H1 (cell line): ENCODE measurements around the gene PTPN9.

Experiments
- CBX8 ChIP-seq: fragments of 300-800, 300-1000 bp; sonication (generic); IDR thresholded peaks from 2 replicates; pipeline ENCODE4 v1.7.1; 2016; ENCODE audit warnings: low read depth, low read length, borderline replicate concordance
- CTCF ChIP-seq, 3 experiments: IDR thresholded peaks; 1 replicate in 2 of 3; 2 replicates in 1 of 3; pipeline versions ENCODE4 v1.5.1 to v1.6.1; 2011; ENCODE audit warnings: low read length in 3 of 3, mild to moderate bottlenecking in 3 of 3, inconsistent platforms in 2 of 3, low read depth in 1 of 3, moderate library complexity in 1 of 3; ENCODE audit not compliant: insufficient read depth in 1 of 3; ENCODE audit errors: control extremely low read depth in 1 of 3
- EP300 ChIP-seq, 2 experiments: IDR thresholded peaks; 1 replicate in 1 of 2; 2 replicates in 1 of 2; pipeline ENCODE4 v1.6.1; 2011 to 2012; ENCODE audit warnings: low read depth in 2 of 2, low read length in 2 of 2, mild to moderate bottlenecking in 2 of 2, borderline replicate concordance in 1 of 2, inconsistent platforms in 1 of 2, moderate library complexity in 1 of 2
- EZH2 ChIP-seq: fragments of 200-600 bp; sonication (generic); IDR thresholded peaks from 2 replicates; pipeline ENCODE4 v1.7.1; 2012; ENCODE audit warnings: low read depth, mild to moderate bottlenecking, moderate library complexity, low read length, inconsistent platforms; ENCODE audit not compliant: severe bottlenecking
- JUN ChIP-seq: IDR thresholded peaks from 2 replicates; pipeline ENCODE4 v1.6.1; 2011; ENCODE audit warnings: low read depth, mild to moderate bottlenecking, improper control_type of control experiment, low read length
- POLR2A ChIP-seq, 2 experiments: IDR thresholded peaks; 1 replicate in 1 of 2; 2 replicates in 1 of 2; pipeline ENCODE4 v1.6.1; 2011; ENCODE audit warnings: low read depth in 2 of 2, low read length in 2 of 2, mild to moderate bottlenecking in 2 of 2; ENCODE audit errors: control extremely low read depth in 1 of 2
- SIX5 ChIP-seq: IDR thresholded peaks from 2 replicates; pipeline ENCODE4 v1.6.1; 2011; ENCODE audit warnings: mild to moderate bottlenecking, low read depth, low read length
- SP1 ChIP-seq: IDR thresholded peaks from 2 replicates; pipeline ENCODE4 v1.6.1; 2011; ENCODE audit warnings: low read depth, low read length
- SP2 ChIP-seq: IDR thresholded peaks from 2 replicates; pipeline ENCODE4 v1.6.1; 2012; ENCODE audit warnings: mild to moderate bottlenecking, low read length, inconsistent platforms
- YY1 ChIP-seq: IDR thresholded peaks from 2 replicates; pipeline ENCODE4 v1.6.1; 2011; ENCODE audit warnings: low read depth, mild to moderate bottlenecking, low read length
- ZNF274 ChIP-seq: IDR thresholded peaks from 2 replicates; pipeline ENCODE4 v1.7.0; 2012; ENCODE audit warnings: low read length, borderline replicate concordance; ENCODE audit errors: extremely low read depth

GRCh38 chr15:75455982-75456531, 123.1 kb downstream of the PTPN9 start:
- peak; percentile 22 for TF ChIP-seq SP1
- TF ChIP-seq CTCF (IDR thresholded peaks at IDR 0.05; ENCODE audit: control extremely low read depth in 1 of 3, insufficient read depth in 1 of 3, low read depth in 1 of 3, low read length in 3 of 3), result no peak
- peak; percentile 52 to 56; a peak in 2 of 3 replicates for TF ChIP-seq POLR2A (IDR thresholded peaks at IDR 0.05; ENCODE audit: control extremely low read depth in 1 of 2, low read depth in 2 of 2, low read length in 2 of 2)
- no peak for TF ChIP-seq EZH2
- no peak for TF ChIP-seq EP300 (IDR thresholded peaks at IDR 0.05; ENCODE audit: borderline replicate concordance in 1 of 2, low read depth in 2 of 2, low read length in 2 of 2)
- no peak for TF ChIP-seq ZNF274
- no peak for TF ChIP-seq CBX8
- no peak for TF ChIP-seq SIX5
- TF ChIP-seq SP2, result no peak
- TF ChIP-seq YY1, result no peak
- no peak for TF ChIP-seq JUN
